ENCODE results near the gene SPEF1.

- TF ChIP-seq EZH2phosphoT487 (IDR thresholded peaks at IDR 0.05; ENCODE audit: insufficient read depth, low read depth), result no peak
- no peak for TF ChIP-seq EZH2 (IDR thresholded peaks at IDR 0.05; ENCODE audit: insufficient read depth, poor library complexity, severe bottlenecking)
These were observed 2.3 kb downstream of the SPEF1 start for GRCh38 chr20:3778976-3779375.

Measured in GM23248 (cell line).